ENCODE data around the gene EPS15.

- no peak for TF ChIP-seq CTCF (IDR thresholded peaks at IDR 0.05)
- TF ChIP-seq POLR2A (IDR thresholded peaks at IDR 0.05), result no peak
Observed at GRCh38 chr1:51463561-51463960, 55.5 kb downstream of the EPS15 start.

Data from lower leg skin (tissue), 3 donors.